Coronary artery (tissue), 2 donors: ENCODE results near the gene ATP4A.
A peak's percentile ranks its signal among the peaks of the same experiment; 100 is the strongest.

Experiments used
- DNase-seq: peaks from one replicate; pipeline ENCODE4 v3.0.0-alpha.2; 2017; ENCODE audit warnings: low spot score
- H3K27ac ChIP-seq, 2 donors: fragments of 200-600 bp; sonication (generic); one replicate each; pipeline ENCODE4 v1.5.1; 2016 to 2019
- H3K4me3 ChIP-seq: fragments of 200-600 bp; sonication (generic); 2 replicates; pipeline ENCODE4 v1.5.1; 2016; ENCODE audit warnings: mild to moderate bottlenecking, moderate library complexity
- CTCF ChIP-seq: fragments of 200-600 bp; sonication (generic); IDR thresholded peaks from one replicate; pipeline ENCODE4 v1.5.1; 2019; ENCODE audit warnings: antibody characterized with exemption

ATP4A gene

GRCh38 chr19:35512831-35513627 lies 50.4 kb downstream of the ATP4A start:
- DNase-seq = no peak
- H3K4me3 ChIP-seq = no peak overlapping the region
- no peak for TF ChIP-seq CTCF
- H3K27ac ChIP-seq = no peak overlapping the region

DNA sequence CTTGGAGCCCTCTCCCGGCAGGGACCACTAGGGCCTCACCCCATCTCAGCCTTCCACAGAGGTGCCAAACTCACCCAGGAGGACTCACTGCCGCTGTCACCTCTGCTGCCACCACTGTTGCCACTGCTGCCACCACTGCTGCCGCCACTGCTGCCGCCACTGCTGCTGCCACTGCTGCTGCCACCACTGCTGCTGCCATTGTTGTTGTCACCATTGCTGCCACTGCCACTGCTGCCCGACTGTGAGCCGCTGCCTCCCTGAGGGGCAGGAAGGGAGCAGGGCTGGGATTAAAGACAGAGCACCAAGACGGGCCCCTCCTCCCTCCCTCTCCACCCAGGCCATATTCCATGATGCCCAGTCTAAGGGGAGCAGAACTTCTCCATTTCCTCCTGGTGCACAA lies 52.1 kb downstream of the ATP4A start:
- TF ChIP-seq CTCF = no peak
- Histone ChIP-seq H3K27ac (no peak overlapping the region), H3K4me3 (no peak overlapping the region)
- no peak for DNase-seq

GRCh38 chr19:35510626-35510964 lies 52.9 kb downstream of the ATP4A start:
- Histone ChIP-seq H3K4me3 (peak overlapping the region; percentile 62), H3K27ac (no peak overlapping the region)
- no peak for DNase-seq
- TF ChIP-seq CTCF = peak; percentile 3

DNA sequence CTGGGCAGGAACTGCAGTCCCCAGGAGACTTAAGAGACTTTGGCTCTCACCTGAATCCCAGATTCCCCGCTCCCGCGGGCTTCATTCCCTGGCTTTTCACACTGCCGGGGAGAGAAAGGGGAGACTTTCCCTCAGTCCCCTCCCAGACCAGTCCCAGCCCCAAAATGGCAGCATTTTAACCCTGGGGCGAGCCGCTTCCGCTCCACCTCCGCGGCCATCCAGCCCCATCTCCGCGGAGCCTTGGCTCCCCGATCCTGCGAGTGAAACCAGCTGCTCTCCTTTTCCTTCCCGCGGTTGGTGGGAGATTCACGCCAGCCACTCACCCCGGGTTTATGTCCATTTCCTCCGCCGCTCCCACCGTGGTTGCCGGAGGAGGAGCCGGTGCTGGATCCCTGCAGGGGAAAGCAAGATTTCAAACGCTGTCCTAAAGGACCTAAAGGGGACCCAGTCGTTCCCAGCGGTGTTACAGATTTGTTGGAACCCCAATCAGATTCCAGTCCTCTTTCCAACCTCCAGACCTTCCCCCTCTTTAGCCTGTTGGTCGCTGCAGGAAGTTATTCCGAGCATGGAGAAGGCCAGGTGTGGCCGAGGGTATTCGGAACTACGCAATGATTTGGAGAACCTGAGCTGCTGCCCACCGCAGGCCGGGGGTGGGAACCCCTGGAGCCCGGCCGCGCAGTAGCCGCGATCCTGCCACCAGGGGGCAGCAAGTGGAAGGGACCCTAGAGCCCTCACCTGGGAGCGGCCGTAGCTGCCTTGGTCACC lies 53.4 kb downstream of the ATP4A start:
- TF ChIP-seq CTCF = peak; percentile 92
- H3K27ac ChIP-seq = peak overlapping the region; percentile 6 to 28
- DNase-seq = no peak
- H3K4me3 ChIP-seq = peak overlapping the region; percentile 62

DNA sequence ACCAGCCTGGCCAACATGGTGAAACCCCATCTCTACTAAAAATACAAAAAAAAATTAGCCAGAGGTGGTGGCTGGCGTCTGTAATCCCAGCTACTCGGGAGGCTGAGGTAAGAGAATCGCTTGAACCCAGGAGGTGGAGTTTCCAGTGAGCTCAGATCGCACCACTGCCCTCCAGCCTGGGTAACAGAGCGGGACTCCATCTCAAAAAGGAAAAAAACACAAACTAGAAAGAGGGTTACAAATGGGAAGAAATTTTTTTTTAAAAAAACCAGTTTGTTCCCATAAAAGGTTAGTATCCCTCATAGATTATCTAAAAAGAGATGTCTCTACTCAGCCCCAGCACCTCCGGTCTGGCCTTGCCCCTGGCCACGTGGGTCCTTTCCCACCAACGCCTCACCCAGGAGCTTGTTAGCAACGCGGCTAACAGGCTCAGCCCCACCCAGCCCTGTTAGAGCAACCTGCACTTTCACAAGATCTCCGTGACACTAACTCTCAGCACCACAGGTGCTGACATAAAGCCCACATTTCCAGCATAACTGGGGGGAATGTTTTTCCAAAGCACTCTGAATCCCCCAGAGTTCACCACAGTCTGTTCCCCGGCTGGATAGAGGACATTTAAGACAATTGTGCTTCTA lies 54.3 kb downstream of the ATP4A start:
- H3K4me3 ChIP-seq = peak overlapping the region; percentile 62
- no peak for TF ChIP-seq CTCF
- no peak for DNase-seq
- peak overlapping the region in 1 of 2 donors; percentile 30 for H3K27ac ChIP-seq

DNA sequence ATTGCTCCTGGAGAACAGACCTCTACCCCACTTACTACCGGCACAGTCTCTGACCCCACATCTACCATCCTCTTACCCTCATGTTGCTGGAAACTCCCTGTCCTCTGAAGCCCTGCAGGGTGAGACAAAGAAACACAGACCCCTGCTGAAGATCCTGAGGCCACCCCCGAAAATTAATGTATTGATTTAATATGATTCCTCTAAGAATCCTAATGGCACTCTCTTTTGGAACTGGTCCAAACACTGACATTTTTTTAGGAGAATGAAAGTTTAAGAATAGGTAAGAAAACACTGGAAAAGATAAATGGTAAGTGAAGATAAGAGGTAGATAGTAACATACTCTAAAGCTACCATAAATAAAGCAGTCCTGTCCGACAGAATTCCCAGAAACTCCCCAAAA lies 55.3 kb downstream of the ATP4A start:
- no peak for DNase-seq
- no peak for TF ChIP-seq CTCF
- Histone ChIP-seq H3K27ac (no peak overlapping the region), H3K4me3 (no peak overlapping the region)
